Fibroblast of mammary gland (primary cell): ENCODE measurements around the gene KRTCAP2.

Experiments used
- DNase-seq: peaks from one replicate; pipeline ENCODE4 v3.0.0-alpha.2; 2010; ENCODE audit warnings: low read depth
- H3K4me3 ChIP-seq: 2 replicates; pipeline ENCODE4 v1.5.1; 2011; ENCODE audit warnings: low read depth, mild to moderate bottlenecking, low read length, moderate library complexity; ENCODE audit not compliant: control insufficient read depth
- TF ChIP-seq, protein P1 (sequence below): conservative IDR thresholded peaks from 2 replicates; pipeline ENCODE4 v1.5.1; 2011; ENCODE audit warnings: low read depth, low read length, inconsistent platforms; ENCODE audit not compliant: control insufficient read depth, insufficient read depth

KRTCAP2 gene

DNA sequence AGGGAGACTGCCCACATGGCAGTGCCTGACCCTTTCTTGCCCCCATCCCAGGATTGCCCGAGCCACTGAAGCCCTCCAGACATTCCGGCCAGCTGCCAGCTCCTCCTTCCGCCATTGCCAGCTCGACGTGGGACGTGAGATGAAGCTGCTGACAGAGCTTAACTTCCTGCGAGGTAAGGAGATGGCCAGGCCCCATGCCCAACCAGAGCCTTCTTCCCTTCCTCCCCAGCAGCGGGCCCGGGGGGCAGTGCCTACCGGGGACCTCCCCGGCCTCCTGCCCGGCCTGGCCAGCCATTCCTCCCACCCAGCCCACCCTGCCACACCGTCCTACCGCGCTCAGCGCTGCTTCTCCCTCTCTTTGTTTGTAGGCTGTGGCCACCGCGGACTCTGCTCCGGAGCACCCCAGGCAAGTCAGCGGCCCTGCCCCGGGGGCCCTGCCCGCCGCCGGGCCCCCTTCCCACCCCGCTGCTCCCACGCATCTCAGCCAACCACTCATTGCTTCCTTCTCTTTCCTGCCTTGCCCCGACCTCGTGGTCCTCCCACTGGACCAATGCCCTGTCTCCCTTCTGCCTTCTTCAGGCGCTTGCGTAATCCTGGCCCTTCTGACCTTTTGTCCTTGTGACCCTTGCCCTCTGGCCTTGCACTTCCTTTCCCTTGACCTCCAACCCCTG is 5.5 kb upstream of the KRTCAP2 start:
- no peak overlapping the region for H3K4me3 ChIP-seq
- TF ChIP-seq, protein P1, sequence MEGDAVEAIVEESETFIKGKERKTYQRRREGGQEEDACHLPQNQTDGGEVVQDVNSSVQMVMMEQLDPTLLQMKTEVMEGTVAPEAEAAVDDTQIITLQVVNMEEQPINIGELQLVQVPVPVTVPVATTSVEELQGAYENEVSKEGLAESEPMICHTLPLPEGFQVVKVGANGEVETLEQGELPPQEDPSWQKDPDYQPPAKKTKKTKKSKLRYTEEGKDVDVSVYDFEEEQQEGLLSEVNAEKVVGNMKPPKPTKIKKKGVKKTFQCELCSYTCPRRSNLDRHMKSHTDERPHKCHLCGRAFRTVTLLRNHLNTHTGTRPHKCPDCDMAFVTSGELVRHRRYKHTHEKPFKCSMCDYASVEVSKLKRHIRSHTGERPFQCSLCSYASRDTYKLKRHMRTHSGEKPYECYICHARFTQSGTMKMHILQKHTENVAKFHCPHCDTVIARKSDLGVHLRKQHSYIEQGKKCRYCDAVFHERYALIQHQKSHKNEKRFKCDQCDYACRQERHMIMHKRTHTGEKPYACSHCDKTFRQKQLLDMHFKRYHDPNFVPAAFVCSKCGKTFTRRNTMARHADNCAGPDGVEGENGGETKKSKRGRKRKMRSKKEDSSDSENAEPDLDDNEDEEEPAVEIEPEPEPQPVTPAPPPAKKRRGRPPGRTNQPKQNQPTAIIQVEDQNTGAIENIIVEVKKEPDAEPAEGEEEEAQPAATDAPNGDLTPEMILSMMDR, result no peak
- DNase-seq, result no peak

GRCh38 chr1:155177918-155178281 is 4.8 kb upstream of the KRTCAP2 start:
- no peak overlapping the region for H3K4me3 ChIP-seq
- TF ChIP-seq, protein P1, result no peak
- DNase-seq, result no peak

- DNase-seq, result no peak
- TF ChIP-seq, protein P1, result no peak
- no peak overlapping the region for H3K4me3 ChIP-seq
These were observed 4.3 kb upstream of the KRTCAP2 start for GRCh38 chr1:155177192-155177917.

DNA sequence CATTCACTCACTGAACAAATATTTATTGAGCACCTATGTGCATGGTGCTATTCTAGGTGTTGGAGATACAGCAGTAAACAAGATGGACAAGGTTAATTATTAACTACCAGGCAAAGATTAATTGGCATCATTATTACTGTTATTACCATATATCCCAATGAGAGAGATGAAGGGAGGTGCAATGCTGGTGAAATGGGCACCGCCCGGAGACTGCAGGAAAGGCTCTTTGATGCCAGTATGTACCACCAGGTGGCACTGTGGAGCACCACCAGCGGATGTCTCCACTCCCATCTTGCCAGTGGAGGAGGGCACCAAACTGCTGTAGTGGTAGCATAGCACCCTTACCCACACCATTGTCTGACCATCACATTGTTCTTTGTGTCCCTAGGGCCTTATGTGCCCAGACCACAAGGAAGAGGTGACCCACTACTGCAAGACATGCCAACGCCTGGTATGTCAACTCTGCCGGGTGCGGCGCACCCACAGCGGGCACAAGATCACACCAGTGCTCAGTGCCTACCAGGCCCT is 3.5 kb upstream of the KRTCAP2 start:
- TF ChIP-seq, protein P1, result peak; percentile 93
- H3K4me3 ChIP-seq, result no peak overlapping the region
- DNase-seq, result peak; percentile 68

DNA sequence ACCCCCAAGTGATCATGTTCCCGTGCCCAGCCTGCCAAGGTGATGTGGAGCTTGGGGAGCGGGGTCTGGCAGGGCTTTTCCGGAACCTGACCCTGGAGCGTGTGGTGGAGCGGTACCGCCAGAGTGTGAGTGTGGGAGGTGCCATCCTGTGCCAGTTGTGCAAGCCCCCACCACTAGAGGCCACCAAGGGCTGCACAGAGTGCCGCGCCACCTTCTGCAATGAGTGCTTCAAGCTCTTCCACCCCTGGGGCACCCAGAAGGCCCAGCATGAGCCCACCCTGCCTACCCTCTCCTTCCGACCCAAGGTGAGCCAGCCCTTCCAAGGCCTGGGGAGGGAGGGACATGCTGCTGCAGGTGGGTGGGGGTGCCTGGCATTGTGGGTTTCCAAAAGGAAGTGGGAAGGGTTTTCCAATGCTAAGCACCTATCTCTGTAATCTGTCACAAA is 2.8 kb upstream of the KRTCAP2 start:
- TF ChIP-seq, protein P1, result no peak
- no peak for DNase-seq
- no peak overlapping the region for H3K4me3 ChIP-seq

GRCh38 chr1:155175281-155175926 is 2.3 kb upstream of the KRTCAP2 start:
- TF ChIP-seq, protein P1, result no peak
- H3K4me3 ChIP-seq, result no peak overlapping the region
- no peak for DNase-seq
